ENCODE measurements around the gene ATP12A. TPM values are rescaled to one million over a fixed set of nuclear protein-coding genes. Genes with fewer than 3 reads are reported as not detected.

The ATP12A gene
- total RNA-seq, 1 experiment from 2014 or later, result not detected

GRCh38 chr13:24663089-24663395 is 17.2 kb upstream of the ATP12A start:
- DNase-seq (ENCODE audit: low read depth), result no peak

- DNase-seq (ENCODE audit: low read depth), result no peak
Observed at GRCh38 chr13:24663586-24663985, 16.6 kb upstream of the ATP12A start.

GRCh38 chr13:24664726-24665409 is 15.3 kb upstream of the ATP12A start:
- DNase-seq (ENCODE audit: low read depth), result no peak

GRCh38 chr13:24668511-24668910 is 11.7 kb upstream of the ATP12A start:
- DNase-seq (ENCODE audit: low read depth), result no peak

- no peak for DNase-seq (ENCODE audit: low read depth)
Observed at GRCh38 chr13:24668955-24669582, 11.1 kb upstream of the ATP12A start.

GRCh38 chr13:24670174-24670573 is 10.0 kb upstream of the ATP12A start:
- DNase-seq (ENCODE audit: low read depth), result no peak

- peak; percentile 23 for DNase-seq (ENCODE audit: low read depth)
Observed at GRCh38 chr13:24670961-24671381, 9.2 kb upstream of the ATP12A start.

- peak; percentile 61 for DNase-seq (ENCODE audit: low read depth)
Observed at GRCh38 chr13:24671386-24672113, 8.7 kb upstream of the ATP12A start.

GRCh38 chr13:24672141-24673132 is 7.8 kb upstream of the ATP12A start:
- no peak for DNase-seq (ENCODE audit: low read depth)

- no peak for DNase-seq (ENCODE audit: low read depth)
Observed at GRCh38 chr13:24675806-24676570, 4.2 kb upstream of the ATP12A start.

GRCh38 chr13:24678151-24678550 is 2.1 kb upstream of the ATP12A start:
- no peak for DNase-seq (ENCODE audit: low read depth)

GRCh38 chr13:24679686-24680085 is 522 bp upstream of the ATP12A start:
- no peak for DNase-seq (ENCODE audit: low read depth)

- DNase-seq (ENCODE audit: low read depth), result no peak
Observed at GRCh38 chr13:24680921-24681604, 855 bp downstream of the ATP12A start.

- DNase-seq (ENCODE audit: low read depth), result no peak
Observed at GRCh38 chr13:24681930-24682329, 1.7 kb downstream of the ATP12A start.

GRCh38 chr13:24682353-24682752 is 2.1 kb downstream of the ATP12A start:
- no peak for DNase-seq (ENCODE audit: low read depth)

- no peak for DNase-seq (ENCODE audit: low read depth)
Observed at GRCh38 chr13:24683351-24683750, 3.1 kb downstream of the ATP12A start.

- DNase-seq (ENCODE audit: low read depth), result peak; percentile 32
Observed at GRCh38 chr13:24683838-24684599, 3.8 kb downstream of the ATP12A start.

GRCh38 chr13:24684600-24684998 is 4.4 kb downstream of the ATP12A start:
- peak; percentile 10 for DNase-seq (ENCODE audit: low read depth)

GRCh38 chr13:24685314-24685713 is 5.1 kb downstream of the ATP12A start:
- DNase-seq (ENCODE audit: low read depth), result no peak
